Measurements from ENCODE around the gene SP140L.
"Not testable (repeated sequence)": the region's sequence is repeated elsewhere in the genome, so short reads cannot be mapped to it uniquely, and the experiment has no call there.

Gene SP140L

GRCh38 chr2:230323385-230324106 lies 3.4 kb upstream of the SP140L start:
- no peak for DNase-seq (ENCODE audit: low read depth, low spot score)

- no peak for DNase-seq (ENCODE audit: low read depth, low spot score)
Measured at GRCh38 chr2:230324503-230324902, 2.5 kb upstream of the SP140L start.

GRCh38 chr2:230325316-230326243 lies 1.4 kb upstream of the SP140L start:
- DNase-seq (ENCODE audit: low read depth, low spot score): no peak

- no peak for DNase-seq (ENCODE audit: low read depth, low spot score)
Measured at GRCh38 chr2:230327418-230328154, 593 bp downstream of the SP140L start.

GRCh38 chr2:230328155-230328458 lies 1.1 kb downstream of the SP140L start:
- DNase-seq (ENCODE audit: low read depth, low spot score): no peak

- DNase-seq (ENCODE audit: low read depth, low spot score): no peak
Measured at GRCh38 chr2:230329946-230330605, 3.1 kb downstream of the SP140L start.

GRCh38 chr2:230330725-230331124 lies 3.7 kb downstream of the SP140L start:
- peak; percentile 8 for DNase-seq (ENCODE audit: low read depth, low spot score)

- no peak for DNase-seq (ENCODE audit: low read depth, low spot score)
Measured at GRCh38 chr2:230335461-230335863, 8.5 kb downstream of the SP140L start.

- no peak for DNase-seq (ENCODE audit: low read depth, low spot score)
Measured at GRCh38 chr2:230335864-230336506, 9.0 kb downstream of the SP140L start.

- not testable (repeated sequence) for DNase-seq (ENCODE audit: low read depth, low spot score)
Measured at GRCh38 chr2:230341936-230342528, 15.0 kb downstream of the SP140L start.

- not testable (repeated sequence) for DNase-seq (ENCODE audit: low read depth, low spot score)
Measured at GRCh38 chr2:230343041-230343624, 16.1 kb downstream of the SP140L start.

GRCh38 chr2:230343747-230344146 lies 16.8 kb downstream of the SP140L start:
- no peak for DNase-seq (ENCODE audit: low read depth, low spot score)

GRCh38 chr2:230346465-230346864 lies 19.5 kb downstream of the SP140L start:
- DNase-seq (ENCODE audit: low read depth, low spot score): no peak

- no peak for DNase-seq (ENCODE audit: low read depth, low spot score)
Measured at GRCh38 chr2:230346921-230347533, 20.0 kb downstream of the SP140L start.

GRCh38 chr2:230347659-230348305 lies 20.8 kb downstream of the SP140L start:
- peak; percentile 7 for DNase-seq (ENCODE audit: low read depth, low spot score)

GRCh38 chr2:230348787-230349186 lies 21.8 kb downstream of the SP140L start:
- no peak for DNase-seq (ENCODE audit: low read depth, low spot score)

- peak; percentile 35 for DNase-seq (ENCODE audit: low read depth, low spot score)
Measured at GRCh38 chr2:230356084-230356483, 29.1 kb downstream of the SP140L start.

- DNase-seq (ENCODE audit: low read depth, low spot score): peak; percentile 4
Measured at GRCh38 chr2:230358305-230358704, 31.3 kb downstream of the SP140L start.

- DNase-seq (ENCODE audit: low read depth, low spot score): no peak
Measured at GRCh38 chr2:230360028-230360427, 33.0 kb downstream of the SP140L start.
